GM11168 (cell line): ENCODE measurements around the gene NUDT22.

ENCODE experiments used
- in situ Hi-C: fragments of 300-500 bp; cut with MboI; formaldehyde crosslinking; loops from one replicate; pipeline ENCODE4 v1.12.0; 2022; ENCODE audit warnings: low sequenced_read_pairs; ENCODE audit not compliant: unreplicated experiment

The NUDT22 gene

GRCh38 chr11:64206457-64207255 is 19.4 kb upstream of the NUDT22 start, which contains the start of gene FERMT3:
Gene FERMT3, plus strand, starts transcription at chr11:64206721. Its CDS starts 644 bp downstream, at chr11:64207365.
- in situ Hi-C loops: no loop called here

GRCh38 chr11:64207256-64208085 is 18.6 kb upstream of the NUDT22 start:
- in situ Hi-C loops: no loop called here

- in situ Hi-C loops: no loop called here
Observed at GRCh38 chr11:64208086-64208795, 17.8 kb upstream of the NUDT22 start.

DNA sequence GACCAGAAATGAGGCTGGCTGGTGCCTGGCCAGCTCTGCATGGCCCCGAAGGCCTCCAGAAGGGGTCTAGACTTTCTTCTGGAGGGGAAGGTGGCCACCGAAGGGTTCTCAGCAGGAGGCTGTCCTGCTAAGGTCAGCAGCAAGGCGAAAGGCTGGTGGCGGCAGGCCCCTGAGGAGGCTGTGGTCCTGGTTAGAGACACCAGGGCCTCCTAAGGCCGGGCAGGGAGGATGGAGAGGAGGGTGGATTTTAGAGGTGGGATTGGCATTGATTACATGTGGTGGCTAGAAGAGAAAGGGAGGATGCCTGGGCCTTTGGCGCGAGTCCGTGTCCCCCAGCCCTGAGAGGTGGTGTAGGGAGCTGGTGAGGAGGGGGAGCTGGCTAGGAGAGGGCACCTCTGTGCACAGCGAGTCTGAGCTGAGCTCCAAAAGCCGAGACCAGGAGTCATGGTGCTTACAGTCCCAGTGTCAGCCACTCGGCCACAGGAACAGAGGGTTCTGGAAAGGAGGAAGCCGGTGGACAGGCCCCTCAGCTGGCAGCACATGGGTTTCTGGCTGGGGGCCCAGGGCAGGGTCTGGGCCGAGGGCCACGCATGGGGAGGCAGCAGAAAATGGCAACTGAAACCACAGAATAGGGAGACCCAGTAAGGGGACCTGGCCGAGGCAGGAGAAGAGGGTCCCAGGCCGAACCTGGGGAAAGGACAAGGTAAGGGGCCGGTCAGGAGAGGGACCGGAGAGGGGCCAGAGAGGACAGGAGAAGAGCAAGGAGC is 17.1 kb upstream of the NUDT22 start:
- in situ Hi-C loops: no loop called here

- in situ Hi-C loops: no loop called here
Observed at GRCh38 chr11:64209563-64209843, 16.6 kb upstream of the NUDT22 start.

DNA sequence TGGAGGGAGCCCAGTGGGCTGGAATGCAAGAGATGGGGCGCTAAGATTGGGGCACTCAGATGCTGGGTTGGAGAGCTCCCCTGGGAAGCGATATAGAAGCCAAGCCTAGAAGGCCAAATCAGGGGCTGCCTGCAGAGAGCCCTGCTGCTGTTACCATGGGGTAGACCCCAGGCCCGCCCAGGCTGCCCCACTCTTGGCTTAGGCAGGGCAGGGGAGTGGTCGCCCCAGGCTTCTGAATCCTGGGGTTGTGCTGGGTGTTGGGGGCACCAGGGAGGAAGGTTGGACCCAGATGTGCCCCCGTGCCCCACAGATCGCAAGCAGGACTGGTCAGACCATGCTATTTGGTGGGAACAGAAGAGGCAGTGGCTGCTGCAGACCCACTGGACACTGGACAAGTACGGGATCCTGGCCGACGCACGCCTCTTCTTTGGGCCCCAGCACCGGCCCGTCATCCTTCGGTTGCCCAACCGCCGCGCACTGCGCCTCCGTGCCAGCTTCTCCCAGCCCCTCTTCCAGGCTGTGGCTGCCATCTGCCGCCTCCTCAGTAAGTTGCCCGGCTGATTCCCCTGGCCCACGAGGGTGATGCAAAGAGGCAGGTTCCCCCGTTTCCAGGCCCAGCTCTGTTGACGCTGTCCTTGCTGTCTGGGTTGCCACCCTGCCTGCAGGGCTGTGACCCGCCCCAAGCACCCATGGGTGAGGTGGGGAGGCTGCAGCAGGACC is 15.6 kb upstream of the NUDT22 start:
- in situ Hi-C loops: no loop called here

DNA sequence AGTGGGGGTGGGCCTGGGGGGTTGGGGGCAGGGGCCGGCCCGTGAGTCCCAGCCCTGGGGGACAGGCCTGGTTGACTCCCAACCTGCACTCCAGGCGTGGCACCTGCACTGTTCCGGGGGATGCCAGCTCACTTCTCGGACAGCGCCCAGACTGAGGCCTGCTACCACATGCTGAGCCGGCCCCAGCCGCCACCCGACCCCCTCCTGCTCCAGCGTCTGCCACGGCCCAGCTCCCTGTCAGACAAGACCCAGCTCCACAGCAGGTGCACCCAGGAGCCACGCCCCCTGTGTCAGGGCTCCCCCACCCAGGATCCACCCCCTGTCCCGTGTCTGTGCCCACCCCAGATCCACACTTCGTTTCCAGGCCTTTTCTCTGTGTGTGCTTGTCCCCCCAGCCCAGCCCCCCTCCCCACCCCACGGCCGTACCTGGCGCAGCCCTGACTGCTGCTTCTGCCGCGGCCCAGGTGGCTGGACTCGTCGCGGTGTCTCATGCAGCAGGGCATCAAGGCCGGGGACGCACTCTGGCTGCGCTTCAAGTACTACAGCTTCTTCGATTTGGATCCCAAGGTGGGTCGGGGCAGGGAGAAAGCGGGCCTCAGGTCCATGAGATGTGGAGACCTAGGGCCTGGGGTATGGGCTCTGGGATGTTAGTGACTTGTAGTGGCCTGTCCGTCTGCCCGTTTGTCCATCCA is 14.7 kb upstream of the NUDT22 start:
- in situ Hi-C loops: no loop called here

- in situ Hi-C loops: no loop called here
Observed at GRCh38 chr11:64216879-64217278, 9.2 kb upstream of the NUDT22 start.

- in situ Hi-C loops: no loop called here
Observed at GRCh38 chr11:64218628-64219353, 7.3 kb upstream of the NUDT22 start.

DNA sequence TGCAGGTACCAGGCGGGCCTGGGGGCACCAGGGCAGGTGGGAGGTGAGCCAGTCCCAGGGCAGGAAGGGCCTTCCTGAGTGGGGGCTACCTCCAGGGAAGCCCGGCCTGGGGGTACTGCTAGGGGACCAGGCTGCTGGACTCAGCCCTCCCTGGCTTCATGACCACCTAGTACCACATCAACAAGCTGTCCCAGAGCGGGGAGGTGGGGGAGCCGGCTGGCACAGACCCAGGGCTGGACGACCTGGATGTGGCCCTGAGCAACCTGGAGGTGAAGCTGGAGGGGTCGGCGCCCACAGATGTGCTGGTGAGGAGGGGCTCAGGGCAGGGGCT is 6.8 kb upstream of the NUDT22 start:
- in situ Hi-C loops: no loop called here

- in situ Hi-C loops: no loop called here
Observed at GRCh38 chr11:64219755-64220154, 6.3 kb upstream of the NUDT22 start.

DNA sequence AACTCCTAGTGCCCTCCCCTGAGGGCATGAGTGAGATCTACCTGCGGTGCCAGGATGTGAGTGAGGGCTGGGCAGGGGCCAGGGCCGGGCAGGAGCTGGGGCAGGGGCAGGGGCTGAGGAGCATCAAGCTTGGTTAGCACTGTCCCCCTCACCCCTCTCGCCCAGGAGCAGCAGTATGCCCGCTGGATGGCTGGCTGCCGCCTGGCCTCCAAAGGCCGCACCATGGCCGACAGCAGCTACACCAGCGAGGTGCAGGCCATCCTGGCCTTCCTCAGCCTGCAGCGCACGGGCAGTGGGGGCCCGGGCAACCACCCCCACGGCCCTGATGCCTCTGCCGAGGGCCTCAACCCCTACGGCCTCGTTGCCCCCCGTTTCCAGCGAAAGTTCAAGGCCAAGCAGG is 5.8 kb upstream of the NUDT22 start:
- in situ Hi-C loops: no loop called here

GRCh38 chr11:64220798-64221197 is 5.3 kb upstream of the NUDT22 start:
- in situ Hi-C loops: no loop called here

- in situ Hi-C loops: no loop called here
Observed at GRCh38 chr11:64222651-64223000, 3.4 kb upstream of the NUDT22 start.

DNA sequence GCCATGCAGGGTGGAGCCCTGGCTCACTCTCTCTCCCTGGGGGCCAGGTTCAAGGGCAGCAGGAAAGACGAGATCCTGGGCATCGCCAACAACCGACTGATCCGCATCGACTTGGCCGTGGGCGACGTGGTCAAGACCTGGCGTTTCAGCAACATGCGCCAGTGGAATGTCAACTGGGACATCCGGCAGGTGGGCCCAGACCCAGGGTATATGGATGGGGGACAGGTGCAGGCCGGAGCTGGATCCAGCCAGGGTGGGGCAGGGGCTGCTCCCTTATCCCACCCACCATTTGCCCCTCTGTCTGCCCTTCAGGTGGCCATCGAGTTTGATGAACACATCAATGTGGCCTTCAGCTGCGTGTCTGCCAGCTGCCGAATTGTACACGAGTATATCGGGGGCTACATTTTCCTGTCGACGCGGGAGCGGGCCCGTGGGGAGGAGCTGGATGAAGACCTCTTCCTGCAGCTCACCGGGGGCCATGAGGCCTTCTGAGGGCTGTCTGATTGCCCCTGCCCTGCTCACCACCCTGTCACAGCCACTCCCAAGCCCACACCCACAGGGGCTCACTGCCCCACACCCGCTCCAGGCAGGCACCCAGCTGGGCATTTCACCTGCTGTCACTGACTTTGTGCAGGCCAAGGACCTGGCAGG is 2.9 kb upstream of the NUDT22 start:
- in situ Hi-C loops: no loop called here

DNA sequence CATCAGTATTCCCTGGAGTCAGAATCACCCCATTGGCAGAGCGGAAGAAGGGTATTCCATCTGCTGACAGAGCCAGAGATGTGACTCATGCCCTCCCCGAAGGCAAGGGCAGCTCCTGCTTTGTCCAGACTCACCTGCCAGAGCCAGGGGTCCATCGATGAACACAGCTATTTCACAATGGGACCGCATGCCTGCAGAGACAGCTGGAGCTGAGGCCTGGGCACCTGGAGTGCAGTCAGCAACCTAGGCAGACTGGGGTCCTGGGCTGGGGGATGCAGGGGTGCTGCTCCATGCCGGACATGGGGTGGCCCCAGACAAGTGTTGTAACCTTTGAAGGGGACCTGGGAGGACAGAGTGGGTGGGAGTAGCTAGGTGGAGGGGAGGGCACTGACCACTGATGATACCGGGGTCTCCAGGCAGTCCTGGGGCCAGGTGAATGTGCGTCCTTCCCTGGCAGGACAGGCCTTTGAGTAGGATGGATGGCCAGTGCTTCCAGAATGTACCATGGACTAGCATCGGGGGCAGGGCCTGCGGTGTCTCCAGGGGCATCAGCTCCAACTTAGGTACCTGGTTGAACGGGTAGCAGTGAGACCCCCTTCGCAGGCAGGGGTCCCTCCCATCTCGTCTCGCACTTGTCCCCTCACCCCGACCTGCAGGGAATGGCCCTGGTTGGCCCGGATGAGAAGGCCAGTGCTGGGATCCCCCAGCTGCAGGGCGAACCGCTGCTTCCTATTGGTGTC is 1.8 kb upstream of the NUDT22 start:
- in situ Hi-C loops: no loop called here

DNA sequence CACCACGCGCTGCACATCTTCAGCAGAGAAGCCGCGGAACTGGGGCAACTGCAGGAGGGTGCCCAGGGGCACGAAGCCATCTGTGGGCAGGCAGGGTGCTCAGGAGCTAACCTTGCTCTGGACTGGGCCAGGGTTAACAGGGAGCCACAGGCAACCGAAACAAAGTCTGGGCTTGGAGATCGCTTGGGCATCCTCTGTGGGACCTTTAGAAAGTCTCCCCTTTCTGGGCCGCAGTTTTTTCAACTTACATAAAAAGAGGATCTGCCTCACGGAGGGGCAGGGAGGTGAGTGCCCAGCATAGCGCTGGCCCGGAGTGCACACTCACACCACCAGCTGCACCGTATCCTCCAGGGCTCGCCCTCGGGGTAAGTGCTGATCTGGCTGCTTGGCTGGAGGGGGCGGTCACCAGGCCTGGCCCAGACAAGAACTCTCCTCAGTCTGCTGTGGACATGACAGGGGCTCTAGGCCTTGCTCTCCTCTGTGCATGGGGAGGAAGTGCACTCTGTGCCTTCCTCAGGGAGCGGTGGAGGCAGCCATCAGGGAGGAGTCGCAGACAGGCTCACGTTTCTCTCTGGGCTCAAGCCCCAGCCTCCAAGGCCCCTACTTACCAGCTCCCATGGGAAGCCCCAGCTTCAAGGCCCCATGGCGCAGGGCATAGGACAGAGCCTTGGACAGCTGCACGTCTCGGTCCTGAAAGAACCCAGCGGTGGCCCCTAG is 1.0 kb upstream of the NUDT22 start:
- in situ Hi-C loops: no loop called here
